HEK293 (cell line): ENCODE data around the gene RPAP3.

Experiments used
- ZNF146 ChIP-seq: fragments of 450-650 bp; formaldehyde crosslinking; IDR thresholded peaks from 2 replicates; pipeline ENCODE4 v1.5.1; 2016; ENCODE audit warnings: missing biosample characterization, missing genetic modification characterization
- ZNF302 ChIP-seq: fragments of 450-650 bp; formaldehyde crosslinking; IDR thresholded peaks from 2 replicates; pipeline ENCODE4 v1.5.1; 2016; ENCODE audit warnings: missing biosample characterization, missing genetic modification characterization, low read depth
- TF ChIP-seq, protein P1 (sequence below): fragments of 450-650 bp; formaldehyde crosslinking; IDR thresholded peaks from 2 replicates; pipeline ENCODE4 v1.5.1; 2016; ENCODE audit warnings: missing biosample characterization, missing genetic modification characterization
- TF ChIP-seq, protein P2 (sequence below): fragments of 450-650 bp; formaldehyde crosslinking; IDR thresholded peaks from 2 replicates; pipeline ENCODE4 v1.5.1; 2016; ENCODE audit warnings: missing biosample characterization, missing genetic modification characterization

GRCh38 chr12:47709237-47709636, 3.4 kb upstream of the RPAP3 start:
- TF ChIP-seq, protein P1, sequence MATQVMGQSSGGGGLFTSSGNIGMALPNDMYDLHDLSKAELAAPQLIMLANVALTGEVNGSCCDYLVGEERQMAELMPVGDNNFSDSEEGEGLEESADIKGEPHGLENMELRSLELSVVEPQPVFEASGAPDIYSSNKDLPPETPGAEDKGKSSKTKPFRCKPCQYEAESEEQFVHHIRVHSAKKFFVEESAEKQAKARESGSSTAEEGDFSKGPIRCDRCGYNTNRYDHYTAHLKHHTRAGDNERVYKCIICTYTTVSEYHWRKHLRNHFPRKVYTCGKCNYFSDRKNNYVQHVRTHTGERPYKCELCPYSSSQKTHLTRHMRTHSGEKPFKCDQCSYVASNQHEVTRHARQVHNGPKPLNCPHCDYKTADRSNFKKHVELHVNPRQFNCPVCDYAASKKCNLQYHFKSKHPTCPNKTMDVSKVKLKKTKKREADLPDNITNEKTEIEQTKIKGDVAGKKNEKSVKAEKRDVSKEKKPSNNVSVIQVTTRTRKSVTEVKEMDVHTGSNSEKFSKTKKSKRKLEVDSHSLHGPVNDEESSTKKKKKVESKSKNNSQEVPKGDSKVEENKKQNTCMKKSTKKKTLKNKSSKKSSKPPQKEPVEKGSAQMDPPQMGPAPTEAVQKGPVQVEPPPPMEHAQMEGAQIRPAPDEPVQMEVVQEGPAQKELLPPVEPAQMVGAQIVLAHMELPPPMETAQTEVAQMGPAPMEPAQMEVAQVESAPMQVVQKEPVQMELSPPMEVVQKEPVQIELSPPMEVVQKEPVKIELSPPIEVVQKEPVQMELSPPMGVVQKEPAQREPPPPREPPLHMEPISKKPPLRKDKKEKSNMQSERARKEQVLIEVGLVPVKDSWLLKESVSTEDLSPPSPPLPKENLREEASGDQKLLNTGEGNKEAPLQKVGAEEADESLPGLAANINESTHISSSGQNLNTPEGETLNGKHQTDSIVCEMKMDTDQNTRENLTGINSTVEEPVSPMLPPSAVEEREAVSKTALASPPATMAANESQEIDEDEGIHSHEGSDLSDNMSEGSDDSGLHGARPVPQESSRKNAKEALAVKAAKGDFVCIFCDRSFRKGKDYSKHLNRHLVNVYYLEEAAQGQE = no peak
- TF ChIP-seq, protein P2, sequence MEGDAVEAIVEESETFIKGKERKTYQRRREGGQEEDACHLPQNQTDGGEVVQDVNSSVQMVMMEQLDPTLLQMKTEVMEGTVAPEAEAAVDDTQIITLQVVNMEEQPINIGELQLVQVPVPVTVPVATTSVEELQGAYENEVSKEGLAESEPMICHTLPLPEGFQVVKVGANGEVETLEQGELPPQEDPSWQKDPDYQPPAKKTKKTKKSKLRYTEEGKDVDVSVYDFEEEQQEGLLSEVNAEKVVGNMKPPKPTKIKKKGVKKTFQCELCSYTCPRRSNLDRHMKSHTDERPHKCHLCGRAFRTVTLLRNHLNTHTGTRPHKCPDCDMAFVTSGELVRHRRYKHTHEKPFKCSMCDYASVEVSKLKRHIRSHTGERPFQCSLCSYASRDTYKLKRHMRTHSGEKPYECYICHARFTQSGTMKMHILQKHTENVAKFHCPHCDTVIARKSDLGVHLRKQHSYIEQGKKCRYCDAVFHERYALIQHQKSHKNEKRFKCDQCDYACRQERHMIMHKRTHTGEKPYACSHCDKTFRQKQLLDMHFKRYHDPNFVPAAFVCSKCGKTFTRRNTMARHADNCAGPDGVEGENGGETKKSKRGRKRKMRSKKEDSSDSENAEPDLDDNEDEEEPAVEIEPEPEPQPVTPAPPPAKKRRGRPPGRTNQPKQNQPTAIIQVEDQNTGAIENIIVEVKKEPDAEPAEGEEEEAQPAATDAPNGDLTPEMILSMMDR = no peak
- no peak for TF ChIP-seq ZNF302 (tag by site-specific recombination)
- no peak for TF ChIP-seq ZNF146 (tag by site-specific recombination)
